Measurements from ENCODE around the gene SKAP1.

GRCh38 chr17:48247038-48247437, 183.0 kb downstream of the SKAP1 start:
- TF ChIP-seq NRF1 (IDR thresholded peaks at IDR 0.05; ENCODE audit: low read depth, low read length) = no peak
- no peak for TF ChIP-seq CTCF (IDR thresholded peaks at IDR 0.05)
- TF ChIP-seq ZBTB33 (IDR thresholded peaks at IDR 0.05; ENCODE audit: borderline replicate concordance, low read depth) = no peak
- no peak for TF ChIP-seq JUND (IDR thresholded peaks at IDR 0.05)
- TF ChIP-seq GABPA (IDR thresholded peaks at IDR 0.05; ENCODE audit: low read depth) = no peak
- no peak for TF ChIP-seq SMC3 (IDR thresholded peaks at IDR 0.05; ENCODE audit: low read depth, low read length)
- no peak for TF ChIP-seq POLR2AphosphoS5 (IDR thresholded peaks at IDR 0.05; ENCODE audit: low read depth, low read length)

All from SK-N-SH (cell line).